LHCN-M2 (cell line): Measurements from ENCODE around the gene HSD3B7. TPM values are rescaled to one million over a fixed set of nuclear protein-coding genes. Genes with fewer than 3 reads are reported as not detected.
"Not testable (repeated sequence)": the region's sequence is repeated elsewhere in the genome, so short reads cannot be mapped to it uniquely, and the experiment has no call there.

Source experiments
- DNase-seq: peaks from one replicate; pipeline ENCODE4 v3.0.0-alpha.2; 2012; ENCODE audit warnings: low read depth
- total RNA-seq: library from RNA; depleted of rRNA; stranded (reverse); fragments of >200 nt; gene quantifications from 2 replicates; pipeline ENCODE4 v1.2.3, GENCODE V29; 2014

Gene HSD3B7
- total RNA-seq, 1 experiment from 2014 or later = 143 TPM

GRCh38 chr16:30998852-30999761 is 14.1 kb downstream of the HSD3B7 start:
- no peak for DNase-seq

GRCh38 chr16:31000671-31001382 is 15.8 kb downstream of the HSD3B7 start:
- DNase-seq = no peak

- DNase-seq = no peak
Observed at GRCh38 chr16:31001507-31002249, 16.7 kb downstream of the HSD3B7 start.

- DNase-seq = no peak
Observed at GRCh38 chr16:31002250-31002700, 17.3 kb downstream of the HSD3B7 start.

GRCh38 chr16:31002862-31003341 is 17.9 kb downstream of the HSD3B7 start:
- DNase-seq = no peak

- DNase-seq = no peak
Observed at GRCh38 chr16:31003744-31004143, 18.7 kb downstream of the HSD3B7 start.

- no peak for DNase-seq
Observed at GRCh38 chr16:31004658-31005057, 19.7 kb downstream of the HSD3B7 start.

- DNase-seq = peak; percentile 41
Observed at GRCh38 chr16:31005350-31006085, 20.5 kb downstream of the HSD3B7 start.

- DNase-seq = no peak
Observed at GRCh38 chr16:31006086-31006385, 21.0 kb downstream of the HSD3B7 start.

- DNase-seq = no peak
Observed at GRCh38 chr16:31006589-31006988, 21.6 kb downstream of the HSD3B7 start.

GRCh38 chr16:31007684-31008083 is 22.7 kb downstream of the HSD3B7 start:
- DNase-seq = no peak

GRCh38 chr16:31008149-31008548 is 23.1 kb downstream of the HSD3B7 start:
- peak; percentile 70 for DNase-seq

GRCh38 chr16:31008551-31008950 is 23.5 kb downstream of the HSD3B7 start:
- no peak for DNase-seq

- DNase-seq = no peak
Observed at GRCh38 chr16:31009120-31009519, 24.1 kb downstream of the HSD3B7 start.

- no peak for DNase-seq
Observed at GRCh38 chr16:31009894-31010584, 25.0 kb downstream of the HSD3B7 start.

- DNase-seq = no peak
Observed at GRCh38 chr16:31010585-31011325, 25.7 kb downstream of the HSD3B7 start, which contains the start of gene STX1B. Gene STX1B, minus strand, starts transcription at chr16:31010638. Its CDS starts 242 bp downstream, at chr16:31010396.

GRCh38 chr16:31011815-31012214 is 26.8 kb downstream of the HSD3B7 start:
- DNase-seq = not testable (repeated sequence)

GRCh38 chr16:31013292-31013691 is 28.3 kb downstream of the HSD3B7 start:
- DNase-seq = not testable (repeated sequence)

- DNase-seq = no peak
Observed at GRCh38 chr16:31016018-31016417, 31.0 kb downstream of the HSD3B7 start.

- DNase-seq = not testable (repeated sequence)
Observed at GRCh38 chr16:31017756-31018155, 32.7 kb downstream of the HSD3B7 start.
